K562 (cell line): ENCODE data around the gene HOXA13. TPM values are rescaled to one million over a fixed set of nuclear protein-coding genes. Genes with fewer than 3 reads are reported as not detected.

Source experiments
- ATAC-seq: fragments of 200-7000 bp; cut with Tn5 transposase; 3 replicates; pipeline ENCODE4 v1.9.1; 2020; ENCODE audit warnings: moderate library complexity
- BruUV-seq: library from RNA; stranded (reverse); fragments of 400-500 nt; replicated peaks from 2 replicates; lab custom pipeline; 2021; lab: Mats Ljungman, UMichigan
- CTCF ChIA-PET: fragments of 300-600 bp; formaldehyde crosslinking; extraction: SDS; loops from one replicate; lab custom pipeline; 2021; ENCODE audit warnings: low intra/inter-chr PET ratio; lab: Yijun Ruan, JAX
- POLR2A ChIA-PET: fragments of 300-600, 350-650 bp; sonication (Branson Sonifier 250); formaldehyde crosslinking; extraction: SDS; loops from one replicate; lab custom pipeline; 2021; ENCODE audit warnings: antibody characterized with exemption, inconsistent platforms; lab: Yijun Ruan, JAX
- DNase-seq, 4 experiments: peaks; one replicate each; pipeline versions ENCODE4 v3.0.0 to v3.0.0-alpha.2; 2011 to 2018; ENCODE audit warnings: low spot score in 3 of 4, mixed read lengths in 3 of 4; ENCODE audit errors: extremely low read depth in 1 of 4
- FAIRE-seq: peaks from 2 replicates; lab custom pipeline; 2011; peaks lifted over from hg19 to GRCh38; lab: Jason Lieb, UNC
- H2AFZ ChIP-seq: 2 replicates; pipeline ENCODE4 v1.6.0; 2011; ENCODE audit warnings: low read depth, low read length, control low read depth, inconsistent platforms
- H3K27ac ChIP-seq: fragments of 200-600 bp; 3 replicates; pipeline ENCODE4 v1.8.0; 2011; ENCODE audit warnings: low read depth, mild to moderate bottlenecking, control low read depth, inconsistent platforms, low read length, moderate library complexity, mixed read lengths; ENCODE audit errors: extremely low read depth
- H3K27me3 ChIP-seq, 2 experiments: fragments of 300-600 bp in 1 of 2; 2 replicates in 1 of 2; 3 replicates in 1 of 2; pipeline versions ENCODE4 v1.6.0 to v1.8.0; 2011; ENCODE audit warnings: inconsistent platforms in 2 of 2, low read length in 2 of 2, mild to moderate bottlenecking in 1 of 2, mixed read lengths in 1 of 2, moderate library complexity in 1 of 2; ENCODE audit not compliant: control insufficient read depth in 2 of 2, insufficient read depth in 2 of 2
- H3K36me3 ChIP-seq: fragments of 300-600 bp; 3 replicates; pipeline ENCODE4 v1.8.0; 2011; ENCODE audit warnings: mild to moderate bottlenecking, low read length, inconsistent platforms; ENCODE audit not compliant: control insufficient read depth, insufficient read depth
- H3K4me1 ChIP-seq, 2 experiments: fragments of 200-600 bp in 1 of 2; replicated peaks in 1 of 2; 2 replicates in 1 of 2; 3 replicates in 1 of 2; pipeline versions ENCODE4 v1.5.1 to v1.8.0; 2011; ENCODE audit warnings: inconsistent platforms in 2 of 2, low read length in 2 of 2, mild to moderate bottlenecking in 1 of 2, mixed read lengths in 1 of 2, moderate library complexity in 1 of 2; ENCODE audit not compliant: control insufficient read depth in 2 of 2, insufficient read depth in 2 of 2
- H3K4me2 ChIP-seq: 2 replicates; pipeline ENCODE4 v1.6.1; 2011; ENCODE audit warnings: low read length, control low read depth, inconsistent platforms, mixed read lengths; ENCODE audit not compliant: insufficient read depth
- H3K4me3 ChIP-seq: fragments of 200-600 bp; sonication (generic), shearing (Covaris generic); 2 replicates; pipeline ENCODE4 v1.5.1; 2016; ENCODE audit warnings: control low read depth, inconsistent platforms
- H3K79me2 ChIP-seq: fragments of 200-600 bp; 3 replicates; pipeline ENCODE4 v1.8.0; 2011; ENCODE audit warnings: low read length, inconsistent platforms; ENCODE audit not compliant: control insufficient read depth, insufficient read depth
- H3K9ac ChIP-seq, 2 experiments: 2 replicates each; pipeline versions ENCODE4 v1.6.0 to v1.6.1; 2011; ENCODE audit warnings: low read depth in 2 of 2, low read length in 2 of 2, control low read depth in 1 of 2, inconsistent platforms in 1 of 2, mild to moderate bottlenecking in 1 of 2, mixed read lengths in 1 of 2; ENCODE audit not compliant: insufficient read depth in 1 of 2
- H3K9me1 ChIP-seq: one replicate; pipeline ENCODE4 v1.6.0; 2011; ENCODE audit warnings: inconsistent platforms, mild to moderate bottlenecking, low read length, moderate library complexity; ENCODE audit not compliant: control insufficient read depth, insufficient read depth
- H3K9me3 ChIP-seq: replicated peaks from 2 replicates; pipeline ENCODE4 v1.5.1; 2011; ENCODE audit warnings: low read depth, low read length, inconsistent platforms; ENCODE audit not compliant: control insufficient read depth, insufficient read depth
- H4K20me1 ChIP-seq: replicated peaks from 2 replicates; pipeline ENCODE4 v1.6.1; 2011; ENCODE audit warnings: low read length, inconsistent platforms, mixed read lengths; ENCODE audit not compliant: control insufficient read depth, insufficient read depth
- ARHGAP35 ChIP-seq: fragments of 450-650 bp; IDR thresholded peaks from 2 replicates; pipeline ENCODE4 v1.6.1; 2018; ENCODE audit not compliant: partially characterized antibody
- KDM4B ChIP-seq, 2 experiments: fragments of 450-650 bp in 1 of 2; sonication (generic) in 1 of 2; IDR thresholded peaks; 2 replicates each; pipeline ENCODE4 v1.6.1; 2016 to 2017; ENCODE audit warnings: borderline replicate concordance in 2 of 2, antibody characterized with exemption in 1 of 2, low read depth in 1 of 2, mild to moderate bottlenecking in 1 of 2
- MEIS2 ChIP-seq: fragments of 450-650 bp; IDR thresholded peaks from 2 replicates; pipeline ENCODE4 v1.6.1; 2014; ENCODE audit warnings: mild to moderate bottlenecking; ENCODE audit not compliant: partially characterized antibody
- NR1H2 ChIP-seq: sonication (generic); formaldehyde crosslinking; IDR thresholded peaks from 2 replicates; pipeline ENCODE4 v1.4.0; 2020; ENCODE audit warnings: mild to moderate bottlenecking, missing genetic modification reagents
- RUNX1 ChIP-seq: sonication (generic); IDR thresholded peaks from 2 replicates; pipeline ENCODE4 v1.6.1; 2016; ENCODE audit warnings: antibody characterized with exemption, low read depth
- SOX6 ChIP-seq: fragments of 450-650 bp; IDR thresholded peaks from 2 replicates; pipeline ENCODE4 v1.6.1; 2014; ENCODE audit warnings: mild to moderate bottlenecking
- STAT5A ChIP-seq: IDR thresholded peaks from 2 replicates; pipeline ENCODE4 v1.6.1; 2012; ENCODE audit warnings: low read length, inconsistent platforms, borderline replicate concordance
- ZC3H8 ChIP-seq: fragments of 450-650 bp; IDR thresholded peaks from 2 replicates; pipeline ENCODE4 v1.6.1; 2017
- ZNF121 ChIP-seq: sonication (generic); formaldehyde crosslinking; conservative IDR thresholded peaks from 2 replicates; pipeline ENCODE4 v1.8.0; 2022; ENCODE audit warnings: missing genetic modification reagents
- ZNF133 ChIP-seq: fragments of 250-450 bp; sonication (Bioruptor Pico); IDR thresholded peaks from 2 replicates; pipeline ENCODE4 v1.4.0; 2020; ENCODE audit warnings: mild to moderate bottlenecking
- WGBS: fragments of 100-300 bp; shearing (Covaris generic); methylation state at CpG from one replicate; pipeline ENCODE4 v1.1.6; 2016; ENCODE audit warnings: low coverage, mixed read lengths; ENCODE audit not compliant: insufficient coverage; ENCODE audit errors: missing lambda C conversion rate; 5-methylcytosine and 5-hydroxymethylcytosine counted together
- in situ Hi-C: fragments of 300-500 bp; cut with MboI; formaldehyde crosslinking; loops from 4 replicates; pipeline ENCODE4 v1.15.0; 2018; ENCODE audit warnings: inconsistent platforms, mixed read lengths
- intact Hi-C: fragments of 100-400 bp; cut with micrococcal nuclease; formaldehyde crosslinking; loops from 2 replicates; pipeline ENCODE4 v1.14.2; 2022
- polyA plus RNA-seq, 8 experiments: library from polyadenylated mRNA; depleted of rRNA in 4 of 8; stranded (reverse) in 5 of 8; unstranded in 3 of 8; fragments of >200 nt; fragmentation: Nextera tagmentation in 2 of 8; fragmentation: Illumina TruSeq in 1 of 8; extraction: Ambion mirVana in 2 of 8; extraction: Trizol in 1 of 8; gene quantifications; 2 replicates each; pipeline versions ENCODE4 v1.2.1 to v1.2.3, GENCODE V29; 2011 to 2014; ENCODE audit warnings: inconsistent platforms in 1 of 8, missing spikeins in 1 of 8
- total RNA-seq, 7 experiments: library from RNA; depleted of rRNA in 6 of 7; stranded (reverse); fragments of >200 nt in 6 of 7; fragmentation: Illumina TruSeq in 2 of 7; extraction: Trizol in 2 of 7; gene quantifications; 2 replicates each; pipeline versions ENCODE4 v1.2.1 to v1.2.3, GENCODE V29; 2011 to 2021; ENCODE audit warnings: low replicate concordance in 1 of 7
- TF ChIP-seq, protein P1 (sequence below): sonication (generic); IDR thresholded peaks from 2 replicates; pipeline ENCODE4 v1.6.1; 2016
- TF ChIP-seq, protein P2 (sequence below): fragments of 450-650 bp; IDR thresholded peaks from 2 replicates; pipeline ENCODE4 v1.6.1; 2017; ENCODE audit warnings: antibody characterized with exemption
- TF ChIP-seq, protein P3 (sequence below): fragments of 450-650 bp; formaldehyde crosslinking; IDR thresholded peaks from 2 replicates; pipeline ENCODE4 v1.4.0; 2020; ENCODE audit warnings: mild to moderate bottlenecking, mixed read lengths
- TF ChIP-seq, protein P4 (sequence below): sonication (generic); formaldehyde crosslinking; IDR thresholded peaks from 2 replicates; pipeline ENCODE4 v1.8.0; 2022; ENCODE audit warnings: mild to moderate bottlenecking, missing genetic modification reagents
- TF ChIP-seq, protein P5 (sequence below): fragments of 450-650 bp; IDR thresholded peaks from 2 replicates; pipeline ENCODE4 v1.6.1; 2017; ENCODE audit warnings: mild to moderate bottlenecking, moderate library complexity

The HOXA13 gene
- total and polyA plus RNA-seq, 9 of the 15 experiments (the other 6 are each of a cell fraction or from before 2014, with no cell fraction given) = not detected

GRCh38 chr7:27189295-27189996, 10.4 kb downstream of the HOXA13 start:
- ChIA-PET POLR2A (no interaction called here), CTCF (no interaction called here)
- Histone ChIP-seq H4K20me1 (no peaks in the 10 kb centered on the region), H3K9me1 (no peaks in the 10 kb centered on the region), H3K36me3 (no peaks in the 10 kb centered on the region), H3K27ac (no peak overlapping the region), H3K79me2 (no peaks in the 10 kb centered on the region), H3K27me3 (peaks cover 45 to 79% of the 10 kb centered on the region in 2 experiments), H3K4me2 (no peak overlapping the region), H3K4me3 (no peak overlapping the region), H3K9ac (no peak overlapping the region), H3K9me3 (no peaks in the 10 kb centered on the region), H2AFZ (no peak overlapping the region), H3K4me1 (peaks cover 0 to 26% of the 10 kb centered on the region in 2 experiments; a peak in 2 of 5 replicates)
- FAIRE-seq (no peak), DNase-seq (no peak), ATAC-seq (no peak)
- intact Hi-C loops = no loop called here
- BruUV-seq = no TSS peak
- in situ Hi-C loops = no loop called here
- 1% methylated on average over 22 of the region's 22 CpGs for WGBS
- TF ChIP-seq NR1H2 (no peak), MEIS2 (no peak), STAT5A (no peak), ARHGAP35 (no peak), RUNX1 (no peak), ZNF121 (no peak), SOX6 (no peak), KDM4B (IDR thresholded peaks at IDR 0.05; ENCODE audit: borderline replicate concordance in 2 of 2, low read depth in 1 of 2) (no peak), ZNF133 (CRISPR knock-in tag) (no peak), ZC3H8 (no peak)
- TF ChIP-seq, protein P1, sequence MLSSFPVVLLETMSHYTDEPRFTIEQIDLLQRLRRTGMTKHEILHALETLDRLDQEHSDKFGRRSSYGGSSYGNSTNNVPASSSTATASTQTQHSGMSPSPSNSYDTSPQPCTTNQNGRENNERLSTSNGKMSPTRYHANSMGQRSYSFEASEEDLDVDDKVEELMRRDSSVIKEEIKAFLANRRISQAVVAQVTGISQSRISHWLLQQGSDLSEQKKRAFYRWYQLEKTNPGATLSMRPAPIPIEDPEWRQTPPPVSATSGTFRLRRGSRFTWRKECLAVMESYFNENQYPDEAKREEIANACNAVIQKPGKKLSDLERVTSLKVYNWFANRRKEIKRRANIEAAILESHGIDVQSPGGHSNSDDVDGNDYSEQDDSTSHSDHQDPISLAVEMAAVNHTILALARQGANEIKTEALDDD = no peak
- TF ChIP-seq, protein P2, sequence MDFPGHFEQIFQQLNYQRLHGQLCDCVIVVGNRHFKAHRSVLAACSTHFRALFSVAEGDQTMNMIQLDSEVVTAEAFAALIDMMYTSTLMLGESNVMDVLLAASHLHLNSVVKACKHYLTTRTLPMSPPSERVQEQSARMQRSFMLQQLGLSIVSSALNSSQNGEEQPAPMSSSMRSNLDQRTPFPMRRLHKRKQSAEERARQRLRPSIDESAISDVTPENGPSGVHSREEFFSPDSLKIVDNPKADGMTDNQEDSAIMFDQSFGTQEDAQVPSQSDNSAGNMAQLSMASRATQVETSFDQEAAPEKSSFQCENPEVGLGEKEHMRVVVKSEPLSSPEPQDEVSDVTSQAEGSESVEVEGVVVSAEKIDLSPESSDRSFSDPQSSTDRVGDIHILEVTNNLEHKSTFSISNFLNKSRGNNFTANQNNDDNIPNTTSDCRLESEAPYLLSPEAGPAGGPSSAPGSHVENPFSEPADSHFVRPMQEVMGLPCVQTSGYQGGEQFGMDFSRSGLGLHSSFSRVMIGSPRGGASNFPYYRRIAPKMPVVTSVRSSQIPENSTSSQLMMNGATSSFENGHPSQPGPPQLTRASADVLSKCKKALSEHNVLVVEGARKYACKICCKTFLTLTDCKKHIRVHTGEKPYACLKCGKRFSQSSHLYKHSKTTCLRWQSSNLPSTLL = no peak
- TF ChIP-seq, protein P3, sequence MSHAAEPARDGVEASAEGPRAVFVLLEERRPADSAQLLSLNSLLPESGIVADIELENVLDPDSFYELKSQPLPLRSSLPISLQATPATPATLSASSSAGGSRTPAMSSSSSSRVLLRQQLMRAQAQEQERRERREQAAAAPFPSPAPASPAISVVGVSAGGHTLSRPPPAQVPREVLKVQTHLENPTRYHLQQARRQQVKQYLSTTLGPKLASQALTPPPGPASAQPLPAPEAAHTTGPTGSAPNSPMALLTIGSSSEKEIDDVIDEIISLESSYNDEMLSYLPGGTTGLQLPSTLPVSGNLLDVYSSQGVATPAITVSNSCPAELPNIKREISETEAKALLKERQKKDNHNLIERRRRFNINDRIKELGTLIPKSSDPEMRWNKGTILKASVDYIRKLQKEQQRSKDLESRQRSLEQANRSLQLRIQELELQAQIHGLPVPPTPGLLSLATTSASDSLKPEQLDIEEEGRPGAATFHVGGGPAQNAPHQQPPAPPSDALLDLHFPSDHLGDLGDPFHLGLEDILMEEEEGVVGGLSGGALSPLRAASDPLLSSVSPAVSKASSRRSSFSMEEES (CRISPR knock-in tag) = no peak
- TF ChIP-seq, protein P4, sequence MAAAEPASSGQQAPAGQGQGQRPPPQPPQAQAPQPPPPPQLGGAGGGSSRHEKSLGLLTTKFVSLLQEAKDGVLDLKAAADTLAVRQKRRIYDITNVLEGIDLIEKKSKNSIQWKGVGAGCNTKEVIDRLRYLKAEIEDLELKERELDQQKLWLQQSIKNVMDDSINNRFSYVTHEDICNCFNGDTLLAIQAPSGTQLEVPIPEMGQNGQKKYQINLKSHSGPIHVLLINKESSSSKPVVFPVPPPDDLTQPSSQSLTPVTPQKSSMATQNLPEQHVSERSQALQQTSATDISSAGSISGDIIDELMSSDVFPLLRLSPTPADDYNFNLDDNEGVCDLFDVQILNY (CRISPR knock-in tag) = no peak
- TF ChIP-seq, protein P5, sequence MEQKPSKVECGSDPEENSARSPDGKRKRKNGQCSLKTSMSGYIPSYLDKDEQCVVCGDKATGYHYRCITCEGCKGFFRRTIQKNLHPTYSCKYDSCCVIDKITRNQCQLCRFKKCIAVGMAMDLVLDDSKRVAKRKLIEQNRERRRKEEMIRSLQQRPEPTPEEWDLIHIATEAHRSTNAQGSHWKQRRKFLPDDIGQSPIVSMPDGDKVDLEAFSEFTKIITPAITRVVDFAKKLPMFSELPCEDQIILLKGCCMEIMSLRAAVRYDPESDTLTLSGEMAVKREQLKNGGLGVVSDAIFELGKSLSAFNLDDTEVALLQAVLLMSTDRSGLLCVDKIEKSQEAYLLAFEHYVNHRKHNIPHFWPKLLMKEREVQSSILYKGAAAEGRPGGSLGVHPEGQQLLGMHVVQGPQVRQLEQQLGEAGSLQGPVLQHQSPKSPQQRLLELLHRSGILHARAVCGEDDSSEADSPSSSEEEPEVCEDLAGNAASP = no peak
